HUES48 (cell line): ENCODE results near the gene PARN.
"Not testable (repeated sequence)": the region's sequence is repeated elsewhere in the genome, so short reads cannot be mapped to it uniquely, and the experiment has no call there.

Experiments
- H3K27ac ChIP-seq: one replicate; pipeline ENCODE4 v1.7.0; 2013; ENCODE audit warnings: low read depth, low read length, inconsistent platforms
- H3K27me3 ChIP-seq: 2 replicates; pipeline ENCODE4 v1.6.1; 2013; ENCODE audit warnings: mild to moderate bottlenecking, low read length; ENCODE audit not compliant: control insufficient read depth, insufficient read depth
- H3K36me3 ChIP-seq: 2 replicates; pipeline ENCODE4 v1.6.1; 2013; ENCODE audit warnings: low read length; ENCODE audit not compliant: control insufficient read depth, insufficient read depth
- H3K4me1 ChIP-seq: 2 replicates; pipeline ENCODE4 v1.6.1; 2013; ENCODE audit warnings: mild to moderate bottlenecking, low read length; ENCODE audit not compliant: control insufficient read depth, insufficient read depth
- H3K4me3 ChIP-seq: 2 replicates; pipeline ENCODE4 v1.5.1; 2013; ENCODE audit warnings: mild to moderate bottlenecking, low read depth, low read length
- H3K9ac ChIP-seq: 2 replicates; pipeline ENCODE4 v1.6.1; 2013; ENCODE audit warnings: mild to moderate bottlenecking, low read depth, low read length, moderate library complexity
- H3K9me3 ChIP-seq: 2 replicates; pipeline ENCODE4 v1.6.1; 2013; ENCODE audit warnings: low read length; ENCODE audit not compliant: control insufficient read depth, insufficient read depth

Gene PARN

GRCh38 chr16:14630620-14631330 is 715 bp upstream of the PARN start:
- peaks cover 33% of the 10 kb centered on the region for H3K4me1 ChIP-seq
- H3K27ac ChIP-seq: peak overlapping the region; percentile 98
- H3K4me3 ChIP-seq: peak overlapping the region; percentile 49
- not testable (repeated sequence) for H3K9me3 ChIP-seq, H3K27me3 ChIP-seq
- H3K9ac ChIP-seq: 0 out of 2 replicates have a peak overlapping the region, but pooled peaks have one; percentile 66
- peaks cover 33% of the 10 kb centered on the region for H3K36me3 ChIP-seq

- Histone ChIP-seq H3K4me1 (peaks cover 21% of the 10 kb centered on the region), H3K27me3 (no peaks in the 10 kb centered on the region), H3K27ac (peak overlapping the region; percentile 98), H3K4me3 (peak overlapping the region; percentile 85), H3K9ac (peak overlapping the region; percentile 94), H3K36me3 (peaks cover 42% of the 10 kb centered on the region), H3K9me3 (no peaks in the 10 kb centered on the region)
Observed at GRCh38 chr16:14629612-14629918, 495 bp downstream of the PARN start.

- peak overlapping the region; percentile 98 for H3K27ac ChIP-seq
- H3K27me3 ChIP-seq: no peaks in the 10 kb centered on the region
- peaks cover 16% of the 10 kb centered on the region for H3K4me1 ChIP-seq
- peak overlapping the region; percentile 85 for H3K4me3 ChIP-seq
- H3K9me3 ChIP-seq: no peaks in the 10 kb centered on the region
- H3K36me3 ChIP-seq: peaks cover 44% of the 10 kb centered on the region
- peak overlapping the region; percentile 94 for H3K9ac ChIP-seq
Observed at GRCh38 chr16:14628806-14629611, 1.1 kb downstream of the PARN start.

- H3K36me3 ChIP-seq: peaks cover 60% of the 10 kb centered on the region
- H3K4me3 ChIP-seq: no peak overlapping the region
- H3K27me3 ChIP-seq: no peaks in the 10 kb centered on the region
- H3K9ac ChIP-seq: no peak overlapping the region
- H3K27ac ChIP-seq: no peak overlapping the region
- peaks cover 14% of the 10 kb centered on the region for H3K4me1 ChIP-seq
- H3K9me3 ChIP-seq: no peaks in the 10 kb centered on the region
Observed at GRCh38 chr16:14627078-14627477, 3.0 kb downstream of the PARN start.

GRCh38 chr16:14618566-14618965 is 11.5 kb downstream of the PARN start:
- no peaks in the 10 kb centered on the region for H3K27me3 ChIP-seq
- H3K9me3 ChIP-seq: no peaks in the 10 kb centered on the region
- no peaks in the 10 kb centered on the region for H3K4me1 ChIP-seq
- no peak overlapping the region for H3K9ac ChIP-seq
- no peak overlapping the region for H3K4me3 ChIP-seq
- peaks cover 79% of the 10 kb centered on the region for H3K36me3 ChIP-seq
- H3K27ac ChIP-seq: no peak overlapping the region

GRCh38 chr16:14616280-14616679 is 13.8 kb downstream of the PARN start:
- H3K4me1 ChIP-seq: no peaks in the 10 kb centered on the region
- no peak overlapping the region for H3K4me3 ChIP-seq
- H3K27me3 ChIP-seq: no peaks in the 10 kb centered on the region
- H3K27ac ChIP-seq: no peak overlapping the region
- no peaks in the 10 kb centered on the region for H3K9me3 ChIP-seq
- no peak overlapping the region for H3K9ac ChIP-seq
- H3K36me3 ChIP-seq: peaks cover 72% of the 10 kb centered on the region

- H3K4me1 ChIP-seq: no peaks in the 10 kb centered on the region
- peaks cover 76% of the 10 kb centered on the region for H3K36me3 ChIP-seq
- H3K27me3 ChIP-seq: no peaks in the 10 kb centered on the region
- no peaks in the 10 kb centered on the region for H3K9me3 ChIP-seq
- no peak overlapping the region for H3K27ac ChIP-seq
- no peak overlapping the region for H3K4me3 ChIP-seq
- H3K9ac ChIP-seq: no peak overlapping the region
Observed at GRCh38 chr16:14613991-14614390, 16.1 kb downstream of the PARN start.

- Histone ChIP-seq H3K9me3 (no peaks in the 10 kb centered on the region), H3K4me3 (no peak overlapping the region), H3K9ac (no peak overlapping the region), H3K27me3 (no peaks in the 10 kb centered on the region), H3K36me3 (peaks cover 83% of the 10 kb centered on the region), H3K4me1 (no peaks in the 10 kb centered on the region), H3K27ac (no peak overlapping the region)
Observed at GRCh38 chr16:14611660-14612059, 18.4 kb downstream of the PARN start.

GRCh38 chr16:14609716-14610115 is 20.3 kb downstream of the PARN start:
- Histone ChIP-seq H3K4me3 (no peak overlapping the region), H3K27me3 (no peaks in the 10 kb centered on the region), H3K27ac (no peak overlapping the region), H3K36me3 (peaks cover 82% of the 10 kb centered on the region), H3K9me3 (no peaks in the 10 kb centered on the region), H3K4me1 (no peaks in the 10 kb centered on the region), H3K9ac (no peak overlapping the region)

GRCh38 chr16:14608604-14609003 is 21.5 kb downstream of the PARN start:
- Histone ChIP-seq H3K9ac (no peak overlapping the region), H3K4me3 (no peak overlapping the region), H3K9me3 (no peaks in the 10 kb centered on the region), H3K27me3 (no peaks in the 10 kb centered on the region), H3K27ac (no peak overlapping the region), H3K4me1 (no peaks in the 10 kb centered on the region), H3K36me3 (peaks cover 82% of the 10 kb centered on the region)

GRCh38 chr16:14608111-14608566 is 21.9 kb downstream of the PARN start:
- Histone ChIP-seq H3K4me1 (no peaks in the 10 kb centered on the region), H3K9ac (no peak overlapping the region), H3K9me3 (no peaks in the 10 kb centered on the region), H3K36me3 (peaks cover 83% of the 10 kb centered on the region), H3K27me3 (no peaks in the 10 kb centered on the region), H3K4me3 (no peak overlapping the region), H3K27ac (no peak overlapping the region)
